Retinal pigment epithelial cell (primary cell): Measurements from ENCODE around the gene FYCO1.

Experiments used
- DNase-seq: peaks from one replicate; pipeline ENCODE4 v3.0.0-alpha.2; 2010; ENCODE audit warnings: low read depth
- H3K4me3 ChIP-seq: 2 replicates; pipeline ENCODE4 v1.5.1; 2011; ENCODE audit warnings: mild to moderate bottlenecking, low read length, control low read depth, moderate library complexity
- TF ChIP-seq, protein P1 (sequence below): conservative IDR thresholded peaks from 2 replicates; pipeline ENCODE4 v1.5.1; 2011; ENCODE audit warnings: low read depth, low read length, control low read depth, inconsistent platforms

FYCO1 gene

DNA sequence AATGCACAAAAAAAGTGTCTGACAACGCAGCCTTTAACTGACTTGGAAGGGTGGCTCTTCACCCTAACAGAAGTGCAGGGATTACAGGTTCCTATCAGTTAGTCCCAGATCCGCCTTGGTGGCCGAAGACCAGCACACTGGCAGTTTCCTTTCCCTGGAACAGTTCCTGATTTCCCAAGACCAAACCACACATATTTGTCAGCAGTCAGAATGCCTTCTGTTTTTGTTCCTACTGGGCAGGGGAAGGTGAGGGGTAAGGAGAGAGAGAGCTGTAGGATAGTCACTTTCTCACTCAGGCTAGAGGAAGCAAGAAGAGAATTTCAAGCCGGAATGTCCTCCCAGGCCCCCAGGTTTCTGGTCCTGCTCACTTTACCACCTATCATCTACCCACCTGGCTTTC, 43.2 kb downstream of the FYCO1 start:
- no peak overlapping the region for H3K4me3 ChIP-seq
- DNase-seq = no peak

DNA sequence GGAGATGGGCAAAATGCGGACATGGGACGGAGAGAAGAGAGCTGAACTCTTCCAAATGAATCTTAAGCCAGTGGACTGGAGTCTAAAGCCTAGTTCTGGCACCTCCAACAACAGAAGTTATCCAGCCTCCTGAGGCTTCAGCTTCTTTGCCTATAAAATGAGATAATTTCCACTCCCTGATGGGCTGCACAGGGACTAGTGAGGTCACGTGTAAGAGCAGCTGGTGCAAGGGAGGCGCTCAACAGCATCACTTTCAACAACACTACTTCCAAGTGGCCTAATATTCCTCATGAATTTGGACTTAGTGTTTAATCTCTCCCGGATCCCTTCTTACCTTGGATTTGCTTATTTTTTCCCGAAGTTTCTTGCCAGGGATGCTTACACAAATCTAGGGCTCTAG, 43.7 kb downstream of the FYCO1 start:
- DNase-seq = no peak
- no peak overlapping the region for H3K4me3 ChIP-seq
- TF ChIP-seq, protein P1, sequence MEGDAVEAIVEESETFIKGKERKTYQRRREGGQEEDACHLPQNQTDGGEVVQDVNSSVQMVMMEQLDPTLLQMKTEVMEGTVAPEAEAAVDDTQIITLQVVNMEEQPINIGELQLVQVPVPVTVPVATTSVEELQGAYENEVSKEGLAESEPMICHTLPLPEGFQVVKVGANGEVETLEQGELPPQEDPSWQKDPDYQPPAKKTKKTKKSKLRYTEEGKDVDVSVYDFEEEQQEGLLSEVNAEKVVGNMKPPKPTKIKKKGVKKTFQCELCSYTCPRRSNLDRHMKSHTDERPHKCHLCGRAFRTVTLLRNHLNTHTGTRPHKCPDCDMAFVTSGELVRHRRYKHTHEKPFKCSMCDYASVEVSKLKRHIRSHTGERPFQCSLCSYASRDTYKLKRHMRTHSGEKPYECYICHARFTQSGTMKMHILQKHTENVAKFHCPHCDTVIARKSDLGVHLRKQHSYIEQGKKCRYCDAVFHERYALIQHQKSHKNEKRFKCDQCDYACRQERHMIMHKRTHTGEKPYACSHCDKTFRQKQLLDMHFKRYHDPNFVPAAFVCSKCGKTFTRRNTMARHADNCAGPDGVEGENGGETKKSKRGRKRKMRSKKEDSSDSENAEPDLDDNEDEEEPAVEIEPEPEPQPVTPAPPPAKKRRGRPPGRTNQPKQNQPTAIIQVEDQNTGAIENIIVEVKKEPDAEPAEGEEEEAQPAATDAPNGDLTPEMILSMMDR = no peak

More for the DNA sequence above, 43.2 kb downstream of the FYCO1 start:
- TF ChIP-seq, protein P1 = no peak

DNA sequence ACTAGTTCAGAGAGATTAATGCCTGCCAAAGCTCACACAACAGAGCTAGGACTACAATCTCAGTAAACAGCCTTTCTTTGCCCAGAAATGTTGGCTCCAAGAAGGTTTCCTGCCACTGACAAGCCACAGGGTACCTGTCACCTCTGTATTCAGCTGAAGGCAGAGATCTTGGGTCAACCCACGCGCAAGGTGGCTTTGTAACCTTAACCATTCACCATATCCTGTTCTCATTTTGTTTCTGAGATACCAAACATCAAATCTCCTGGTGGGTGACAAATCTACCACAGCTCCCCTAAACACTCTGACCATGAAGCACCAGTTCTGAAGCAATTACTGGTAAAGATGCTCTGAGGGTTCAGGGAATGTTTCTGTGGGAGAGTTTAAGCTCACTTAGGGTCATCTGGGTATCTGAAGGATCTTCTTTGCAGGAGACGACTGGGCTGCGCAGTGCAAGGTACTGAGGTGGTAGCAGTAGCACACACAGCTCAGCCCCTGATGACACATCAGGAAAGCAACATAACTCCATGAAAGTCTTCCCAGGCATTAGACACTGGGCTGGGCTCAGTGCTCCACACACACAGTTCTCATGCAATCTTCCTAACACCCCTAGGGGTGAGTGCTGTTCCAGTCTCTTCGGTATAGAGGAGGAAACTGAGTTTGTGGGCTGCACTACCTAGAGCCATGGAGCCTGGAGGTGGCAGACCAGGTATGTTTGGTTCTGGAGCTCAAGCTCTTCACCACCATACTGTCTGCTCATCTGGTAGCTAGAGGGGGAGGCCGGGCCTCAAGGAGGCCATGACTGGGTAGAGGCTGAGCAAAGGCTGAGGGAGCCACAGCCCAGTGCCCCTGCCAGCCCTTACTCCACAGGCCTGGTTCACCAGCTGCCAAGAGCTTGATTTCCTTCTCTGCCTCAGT, 44.7 kb downstream of the FYCO1 start:
- DNase-seq = no peak
- TF ChIP-seq, protein P1 = no peak
- H3K4me3 ChIP-seq = no peak overlapping the region

DNA sequence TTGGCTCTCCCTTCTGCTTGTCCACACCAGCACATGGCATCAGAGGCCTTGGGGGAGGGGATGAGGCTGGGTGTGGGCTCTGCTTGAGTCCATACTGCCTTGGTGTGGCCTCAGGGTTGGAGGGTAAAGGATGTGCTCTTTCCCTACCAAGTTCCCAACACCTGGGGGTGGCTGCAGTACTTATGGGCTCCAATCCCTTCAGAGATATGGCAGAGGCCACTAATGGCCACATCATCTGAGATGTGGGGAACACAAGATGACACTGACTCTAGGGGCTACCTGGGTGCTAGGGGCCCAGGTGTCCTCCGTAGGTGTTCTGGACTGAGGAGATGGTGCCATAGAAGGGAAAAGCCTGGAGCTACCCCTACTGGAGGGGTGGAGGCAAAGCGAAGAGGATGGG, 45.5 kb downstream of the FYCO1 start:
- no peak for DNase-seq
- TF ChIP-seq, protein P1 = no peak
- H3K4me3 ChIP-seq = no peak overlapping the region

DNA sequence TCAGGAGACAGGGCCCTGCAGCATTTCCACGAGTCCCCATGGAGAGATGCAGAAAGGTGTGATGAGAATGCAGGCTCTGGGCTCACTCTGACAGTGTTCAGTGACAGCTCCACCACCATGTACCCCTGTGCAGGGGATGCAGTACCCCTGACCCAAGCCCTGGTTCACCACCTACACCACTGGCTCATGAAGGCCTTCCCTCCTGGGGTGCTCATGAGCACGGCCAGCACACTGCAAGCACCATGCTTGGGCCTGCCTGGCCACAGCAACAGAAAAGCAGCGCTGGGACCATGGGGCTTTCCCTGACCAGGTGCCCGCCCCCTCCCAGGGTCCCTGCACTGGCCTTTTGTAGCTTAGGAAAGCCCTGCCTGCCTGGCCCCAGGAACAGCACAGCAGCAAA, 46.2 kb downstream of the FYCO1 start:
- DNase-seq = no peak
- TF ChIP-seq, protein P1 = no peak
- no peak overlapping the region for H3K4me3 ChIP-seq

DNA sequence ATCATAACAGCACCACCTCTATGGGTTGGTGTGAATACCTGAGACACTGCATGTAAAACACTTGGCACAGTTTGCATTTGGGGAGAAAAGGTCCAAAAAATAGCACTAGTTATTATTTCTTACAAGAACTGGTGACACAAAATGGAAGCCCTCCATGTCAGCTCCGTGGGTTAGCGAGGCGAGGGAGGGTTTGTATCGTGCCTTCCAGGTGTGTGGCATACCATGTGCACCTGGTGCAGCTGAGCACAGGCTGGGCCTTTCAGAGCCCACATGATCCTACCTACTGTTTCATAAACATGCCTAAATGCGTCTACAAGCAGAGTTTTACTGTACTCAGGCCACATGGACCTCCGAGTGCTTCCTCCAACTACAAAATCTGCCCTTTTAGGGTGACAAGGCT, 46.7 kb downstream of the FYCO1 start:
- TF ChIP-seq, protein P1 = no peak
- H3K4me3 ChIP-seq = no peak overlapping the region
- no peak for DNase-seq

DNA sequence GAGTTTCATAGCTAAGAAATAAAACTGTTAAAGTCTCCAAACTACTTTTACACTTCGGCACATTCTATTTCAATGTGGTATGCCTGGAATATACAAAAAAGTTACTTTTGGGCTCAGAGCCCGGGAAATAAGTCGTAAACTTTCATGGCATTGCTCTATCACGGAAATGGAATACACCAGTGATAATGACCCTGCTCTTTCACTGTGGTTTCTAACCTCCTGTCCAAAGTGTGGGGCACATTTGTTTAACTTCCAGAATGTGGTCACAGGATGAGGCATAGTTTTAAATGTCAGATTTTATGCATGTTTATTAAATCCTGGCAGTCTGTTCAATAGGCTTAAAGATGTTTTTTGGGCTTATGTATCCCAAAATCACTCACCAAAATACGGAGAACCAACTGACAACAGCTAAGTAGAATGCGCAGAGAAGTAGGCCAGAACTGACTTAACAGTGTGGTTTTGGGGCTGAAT, 47.3 kb downstream of the FYCO1 start:
- no peak overlapping the region for H3K4me3 ChIP-seq
- TF ChIP-seq, protein P1 = no peak
- no peak for DNase-seq
